NCI-H345 treated with DMSO at 0.1 percent for 48 hours (cell line): ENCODE results near the gene SCO2.
"Not testable (repeated sequence)": the region's sequence is repeated elsewhere in the genome, so short reads cannot be mapped to it uniquely, and the experiment has no call there.

Experiments used
- DNase-seq: peaks from one replicate; lab custom pipeline; 2025; ENCODE audit not compliant: unreplicated experiment; lab: John Stamatoyannopoulos, UW

Gene SCO2

DNA sequence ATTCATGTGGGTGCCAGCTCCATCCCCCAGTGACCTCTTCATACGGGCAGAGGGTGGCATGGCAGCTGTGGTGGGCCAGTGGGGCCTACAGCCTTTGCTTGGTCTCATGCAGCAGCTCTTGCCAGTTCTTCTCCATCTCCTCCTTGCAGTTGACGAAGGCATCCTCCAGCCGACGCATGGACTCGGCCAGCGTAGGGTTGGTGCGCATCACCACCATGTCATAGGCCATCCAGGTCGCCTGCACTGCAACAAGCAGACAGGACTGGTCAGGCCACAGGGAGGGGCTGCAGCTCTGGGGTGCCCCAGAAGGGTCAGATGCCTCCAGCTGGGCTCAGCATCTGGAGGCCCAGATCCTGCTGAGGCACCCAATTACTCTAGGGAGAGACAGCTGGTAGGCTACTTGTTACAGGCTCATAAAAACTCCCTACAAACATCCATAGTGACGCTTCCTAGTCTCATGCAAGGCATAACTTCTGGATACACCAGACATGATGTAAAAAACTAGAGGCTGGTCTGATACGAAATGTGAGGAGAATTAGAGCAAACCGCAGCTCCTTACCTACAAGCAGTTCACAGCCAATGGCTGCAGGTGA, 25.9 kb upstream of the SCO2 start:
- no peak for DNase-seq

- no peak for DNase-seq
These were observed 25.0 kb upstream of the SCO2 start for GRCh38 chr22:50550395-50550794.

DNA sequence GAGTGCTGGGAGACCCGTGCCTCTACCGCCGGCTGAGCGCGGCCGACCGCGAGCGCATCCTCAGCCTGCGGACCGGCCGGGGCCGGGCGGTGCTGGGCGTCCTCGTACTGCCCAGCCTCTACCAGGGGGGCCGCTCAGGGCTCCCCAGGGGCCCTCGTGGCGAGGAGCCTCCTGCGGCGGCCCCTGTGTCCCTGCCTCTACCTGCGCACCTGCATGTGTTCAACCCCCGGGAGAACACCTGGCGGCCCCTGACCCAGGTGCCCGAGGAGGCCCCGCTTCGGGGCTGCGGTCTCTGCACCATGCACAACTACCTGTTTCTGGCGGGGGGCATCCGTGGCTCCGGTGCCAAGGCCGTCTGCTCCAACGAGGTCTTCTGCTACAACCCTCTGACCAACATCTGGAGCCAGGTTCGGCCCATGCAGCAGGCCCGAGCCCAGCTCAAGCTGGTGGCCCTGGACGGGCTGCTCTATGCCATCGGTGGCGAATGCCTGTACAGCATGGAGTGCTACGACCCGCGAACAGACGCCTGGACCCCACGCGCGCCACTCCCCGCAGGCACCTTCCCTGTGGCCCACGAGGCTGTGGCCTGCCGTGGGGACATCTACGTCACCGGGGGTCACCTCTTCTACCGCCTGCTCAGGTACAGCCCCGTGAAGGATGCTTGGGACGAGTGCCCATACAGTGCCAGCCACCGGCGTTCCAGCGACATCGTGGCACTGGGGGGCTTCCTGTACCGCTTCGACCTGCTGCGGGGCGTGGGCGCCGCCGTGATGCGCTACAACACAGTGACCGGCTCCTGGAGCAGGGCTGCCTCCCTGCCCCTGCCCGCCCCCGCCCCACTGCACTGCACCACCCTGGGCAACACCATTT, 23.8 kb upstream of the SCO2 start:
- DNase-seq, result no peak

DNA sequence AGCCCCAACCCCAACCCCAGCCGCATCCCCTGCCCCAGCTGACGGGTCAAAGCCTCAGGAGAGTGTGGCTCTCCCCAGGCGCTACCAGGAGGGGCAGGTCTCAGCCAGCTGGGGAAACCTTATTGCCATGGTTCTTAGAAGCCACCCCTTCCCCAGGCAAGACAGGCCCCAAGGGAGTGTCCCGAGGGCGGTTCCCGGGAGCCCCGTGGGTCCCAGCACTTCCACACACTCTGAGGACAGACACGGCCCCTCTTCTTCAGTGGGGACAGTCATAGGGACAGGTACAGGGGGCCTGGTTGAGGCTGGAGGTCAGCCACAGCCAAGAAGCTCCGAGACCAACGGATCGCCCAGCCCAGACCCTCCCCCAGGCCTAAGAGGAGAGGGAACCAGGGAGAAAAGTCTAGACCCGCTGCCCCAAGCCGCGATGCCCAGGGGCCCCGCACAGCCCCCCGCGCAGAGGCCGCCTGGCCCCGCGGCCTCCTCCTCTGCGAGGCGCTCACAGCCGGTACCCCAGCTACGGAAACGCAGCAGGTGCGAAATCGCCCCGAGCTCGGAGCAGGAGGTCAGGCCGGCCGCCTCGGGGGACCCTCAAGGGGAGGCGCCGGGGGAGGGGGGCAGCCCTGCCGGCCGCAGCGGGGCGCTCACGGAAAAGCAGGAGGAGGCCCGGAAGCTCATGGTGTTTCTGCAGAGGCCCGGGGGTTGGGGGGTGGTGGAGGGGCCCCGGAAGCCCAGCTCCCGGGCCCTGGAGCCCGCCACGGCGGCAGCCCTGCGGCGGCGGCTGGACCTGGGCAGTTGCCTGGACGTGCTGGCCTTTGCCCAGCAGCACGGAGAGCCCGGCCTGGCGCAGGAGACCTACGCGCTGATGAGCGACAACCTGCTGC, 22.9 kb upstream of the SCO2 start:
- no peak for DNase-seq

DNA sequence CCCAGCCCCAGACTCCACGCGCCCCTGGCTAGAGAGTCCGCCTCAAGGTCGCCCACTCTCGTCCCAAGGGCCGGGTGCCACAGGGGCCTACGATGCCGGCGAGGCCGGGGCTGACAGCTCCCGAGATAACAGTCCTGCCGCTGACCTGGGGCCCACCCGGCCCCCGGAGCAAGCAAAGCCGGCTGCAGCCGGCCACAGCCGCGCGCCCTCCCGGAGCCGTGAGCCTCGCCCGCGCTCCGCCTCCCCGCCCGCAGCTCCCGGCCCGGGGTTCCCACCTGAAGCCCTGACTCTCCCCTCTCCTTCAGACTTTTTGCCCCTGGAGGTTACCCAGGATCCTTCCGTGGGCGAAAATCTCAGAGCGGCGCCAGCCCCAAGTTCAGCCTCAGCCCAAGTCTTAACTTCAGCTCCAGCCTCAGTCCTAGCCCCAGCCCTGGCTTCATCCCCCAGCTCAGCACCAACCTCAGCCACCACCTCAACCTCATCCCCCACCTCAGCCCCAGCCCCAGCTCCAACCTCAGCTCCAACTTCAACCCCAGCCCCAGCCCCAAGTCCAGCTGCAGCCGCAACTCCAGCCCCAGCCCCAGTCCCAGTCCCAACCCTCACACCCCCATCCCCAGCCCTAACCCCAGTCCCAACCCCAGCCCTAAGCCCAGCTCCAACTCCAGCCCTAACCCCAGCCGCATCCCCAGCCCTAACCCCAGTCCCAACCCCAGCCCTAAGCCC, 22.0 kb upstream of the SCO2 start:
- DNase-seq, result no peak

DNA sequence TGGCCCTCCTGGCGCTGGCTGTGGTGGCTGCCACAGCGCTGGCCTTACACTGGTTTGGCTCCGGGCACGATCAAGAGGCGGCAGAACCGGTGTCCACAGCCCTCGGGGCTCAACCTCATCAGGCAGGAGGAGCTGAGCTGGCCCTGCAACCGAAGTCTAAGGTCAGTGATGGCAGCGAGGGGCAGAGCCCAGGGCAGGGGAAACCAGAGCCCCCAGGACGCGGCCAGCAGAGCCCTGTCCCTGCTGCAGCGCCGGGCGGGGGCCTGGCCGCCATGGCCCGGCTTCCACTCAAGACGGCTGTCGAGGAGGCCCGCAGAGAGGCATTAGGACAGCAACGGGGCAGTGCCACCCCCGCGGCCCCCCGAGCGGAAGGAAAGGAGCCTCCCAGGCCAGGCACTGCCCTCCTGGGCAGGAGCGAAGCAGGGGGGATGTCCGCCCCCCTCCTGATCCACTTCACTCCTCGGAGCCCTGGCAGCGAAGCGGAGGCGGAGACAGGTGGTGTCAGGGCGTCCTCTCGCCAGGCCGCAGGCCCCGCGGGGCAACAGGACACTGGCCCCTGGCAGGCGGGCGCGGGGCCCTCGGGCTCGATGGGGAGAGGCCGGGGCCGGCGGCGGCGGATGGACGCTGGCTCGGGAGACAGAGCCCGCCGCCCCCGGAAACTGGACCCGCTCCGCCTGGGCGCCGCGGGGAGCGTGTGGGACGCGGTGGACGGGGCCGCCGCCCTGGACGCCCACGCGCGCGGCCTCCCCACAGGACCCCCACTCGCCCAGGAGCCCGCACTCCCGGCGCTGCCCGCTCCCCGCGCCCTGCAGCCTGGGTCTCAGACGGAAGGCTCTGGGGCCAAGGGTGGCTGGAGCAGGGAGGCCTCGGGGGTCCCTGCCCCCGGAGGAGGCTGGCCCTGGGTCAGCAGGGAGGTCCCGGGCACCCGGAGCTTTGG, 21.2 kb upstream of the SCO2 start:
- DNase-seq, result no peak

GRCh38 chr22:50545522-50546325, 20.3 kb upstream of the SCO2 start, which contains the start of gene KLHDC7B:
Gene KLHDC7B (plus strand): TSS chr22:50545899. CDS start chr22:50546244, 345 bp downstream.
- no peak for DNase-seq

DNA sequence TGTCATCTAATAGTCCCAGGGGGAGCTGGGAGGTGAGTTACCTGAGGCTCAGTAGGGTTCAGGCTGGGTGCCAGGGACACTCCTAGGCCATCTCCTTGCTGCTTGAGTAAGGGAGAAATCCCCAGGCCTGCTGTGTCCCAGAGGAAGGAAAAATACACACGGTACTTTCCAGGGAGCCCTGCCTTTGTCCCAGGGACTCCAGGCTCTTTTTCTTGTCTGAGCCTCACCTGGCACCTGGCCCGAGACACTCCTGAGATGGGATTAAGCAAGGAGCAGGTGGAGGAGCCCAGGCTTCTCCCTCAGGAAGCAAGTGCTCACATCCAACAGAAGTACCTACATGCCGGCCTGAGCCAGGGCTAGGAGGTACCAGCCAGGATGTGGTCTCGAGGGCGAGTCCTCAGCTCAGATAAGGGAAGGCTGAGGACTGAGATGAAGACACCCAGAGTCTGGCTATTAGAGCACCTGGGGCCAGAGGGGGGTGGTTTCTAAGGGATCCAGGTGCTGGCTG, 19.4 kb upstream of the SCO2 start:
- DNase-seq, result no peak

GRCh38 chr22:50544078-50544745, 18.8 kb upstream of the SCO2 start:
- DNase-seq, result no peak

- no peak for DNase-seq
These were observed 17.1 kb upstream of the SCO2 start for GRCh38 chr22:50542416-50542927.

DNA sequence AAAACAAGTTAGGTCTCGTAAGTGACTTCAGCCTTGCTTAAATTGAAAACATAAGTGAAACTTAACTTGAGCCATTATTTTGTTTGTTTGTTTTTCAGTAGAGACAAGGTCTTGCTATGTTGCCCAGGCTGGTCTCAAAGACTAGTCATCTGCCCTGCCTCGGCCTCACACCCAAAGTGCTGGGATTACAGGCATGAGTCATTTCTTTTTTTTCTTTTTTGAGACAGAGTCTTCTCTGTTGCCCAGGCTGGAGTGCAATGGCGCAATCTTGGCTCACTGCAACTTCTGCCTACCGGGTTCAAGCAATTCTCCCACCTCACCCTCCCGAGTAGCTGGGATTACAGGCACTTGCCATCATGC, 16.2 kb upstream of the SCO2 start:
- not testable (repeated sequence) for DNase-seq

- no peak for DNase-seq
These were observed 15.0 kb upstream of the SCO2 start for GRCh38 chr22:50540381-50540780.

DNA sequence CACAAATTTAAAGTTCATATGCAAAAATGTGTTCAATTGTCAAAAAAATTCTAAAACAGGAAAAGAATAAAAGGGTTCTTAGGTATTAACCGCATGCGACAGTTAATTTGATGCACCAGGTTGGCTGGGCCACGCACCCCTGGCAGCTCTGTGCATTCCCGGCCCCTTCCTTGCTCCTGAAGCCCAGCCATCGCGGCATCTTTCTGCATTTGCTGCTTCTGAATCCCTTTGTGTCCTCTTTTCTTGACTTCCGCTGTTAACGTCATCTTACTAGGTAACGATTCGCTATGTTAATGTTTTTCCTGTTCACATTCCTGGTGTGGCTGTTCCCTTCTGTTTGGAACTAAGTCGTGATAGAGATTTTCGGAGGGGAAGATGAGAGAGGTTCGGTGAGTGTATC, 12.4 kb upstream of the SCO2 start:
- no peak for DNase-seq

- no peak for DNase-seq
These were observed 10.8 kb upstream of the SCO2 start for GRCh38 chr22:50536226-50536625.

DNA sequence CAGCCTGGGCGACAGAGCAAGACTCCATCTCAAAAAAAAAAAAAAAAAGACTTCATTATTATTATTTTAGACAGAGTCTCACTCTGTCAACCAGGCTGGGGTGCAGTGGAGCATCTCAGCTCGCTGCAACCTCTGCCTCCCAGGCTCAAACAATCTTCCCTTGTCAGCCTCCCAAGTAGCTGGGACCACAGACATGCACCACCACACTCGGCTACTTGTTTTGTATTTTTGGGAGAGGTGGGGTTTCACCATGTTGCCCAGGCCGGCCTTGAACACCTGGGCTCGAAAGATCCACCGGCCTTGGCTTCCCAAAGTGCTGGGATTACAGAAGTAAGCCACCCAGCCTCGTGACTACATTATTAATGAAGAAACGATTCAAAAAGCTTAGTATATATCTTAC, 9.7 kb upstream of the SCO2 start:
- DNase-seq, result no peak

GRCh38 chr22:50533856-50534711, 8.7 kb upstream of the SCO2 start:
- not testable (repeated sequence) for DNase-seq
